ENCODE measurements around the gene RRP12.

The RRP12 gene

DNA sequence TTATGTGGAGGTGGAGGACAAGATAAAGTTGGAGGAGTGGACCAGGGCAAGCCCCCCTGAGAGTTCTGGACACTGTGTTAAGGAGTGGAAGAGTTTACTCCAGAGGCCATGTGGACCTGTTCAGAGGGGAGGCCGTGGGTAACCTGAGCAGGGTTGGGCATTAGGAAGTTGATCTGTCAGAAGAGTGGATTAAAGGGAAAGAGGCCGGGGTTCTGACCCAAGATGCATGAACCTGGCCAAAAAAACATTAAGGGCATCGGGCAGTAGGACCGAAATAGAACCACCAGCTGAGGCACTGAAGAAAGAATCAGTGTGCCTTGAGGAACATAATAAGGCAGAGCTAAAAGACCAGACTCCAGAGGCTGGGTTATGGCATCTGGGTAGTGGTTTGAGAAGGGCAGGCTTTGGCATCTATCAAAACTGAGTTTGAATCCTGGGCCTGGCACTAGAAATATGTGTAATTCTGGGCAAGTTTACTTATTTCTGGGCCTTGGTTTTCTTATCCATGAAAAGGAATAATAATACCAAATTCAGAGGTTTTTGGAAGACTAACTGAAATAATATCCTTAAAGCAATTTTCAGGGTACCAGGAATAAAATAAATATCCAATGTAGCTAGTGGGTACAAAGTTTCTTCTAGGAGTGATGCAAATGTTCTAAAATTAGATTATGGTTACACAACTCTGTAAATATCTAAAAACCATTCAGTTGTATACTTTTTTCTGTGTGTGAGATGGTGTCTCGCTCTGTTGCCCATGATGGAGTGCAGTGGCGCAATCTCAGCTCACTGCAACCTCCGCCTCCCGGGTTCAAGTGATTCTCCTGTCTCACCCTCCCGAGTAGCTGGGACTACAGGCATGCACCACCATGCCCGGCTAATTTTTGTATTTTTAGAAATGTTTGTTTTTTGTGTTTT lies 93.0 kb downstream of the RRP12 start:
- DNase-seq: no peak

DNA sequence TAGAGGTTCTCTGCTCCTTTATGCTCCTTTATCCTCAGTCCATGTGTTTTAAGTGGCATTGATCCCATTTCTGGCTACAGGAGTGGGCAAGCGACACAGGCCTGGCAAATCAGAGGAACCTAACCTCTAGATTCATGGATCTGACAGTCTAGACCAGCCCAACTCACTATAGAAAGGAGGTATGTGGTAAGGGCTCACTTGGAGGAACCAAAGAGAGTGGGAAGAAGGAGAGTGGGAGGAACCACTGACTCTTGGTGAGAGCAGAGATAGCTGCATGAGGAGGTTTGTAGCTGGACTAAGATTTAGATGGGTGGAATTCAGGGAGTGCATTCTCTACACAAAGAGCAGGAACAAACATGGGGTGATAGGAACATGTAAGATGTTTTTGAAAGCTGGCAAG lies 93.7 kb downstream of the RRP12 start:
- no peak for DNase-seq
